Thyroid gland (tissue), 4 donors: ENCODE data around the gene ZMYND19. TPM values are rescaled to one million over a fixed set of nuclear protein-coding genes. Genes with fewer than 3 reads are reported as not detected.

Experiments
- DNase-seq, 2 donors: peaks; one replicate each; pipeline ENCODE4 v3.0.0-alpha.2; 2019
- H3K27ac ChIP-seq, 3 donors: fragments of 200-600 bp; sonication (generic); 1 replicate in 2 of 3; 2 replicates in 1 of 3; pipeline ENCODE4 v1.5.1; 2016 to 2019; ENCODE audit warnings: mild to moderate bottlenecking in 1 of 3, moderate library complexity in 1 of 3
- H3K27me3 ChIP-seq: fragments of 200-600 bp; sonication (generic); one replicate; pipeline ENCODE4 v1.5.1; 2019
- H3K36me3 ChIP-seq, 2 donors: fragments of 200-600 bp; sonication (generic); one replicate each; pipeline ENCODE4 v1.5.1; 2016 to 2019
- H3K4me1 ChIP-seq, 2 donors: fragments of 200-600 bp; sonication (generic); one replicate each; pipeline ENCODE4 v1.5.1; 2017 to 2019
- H3K4me3 ChIP-seq, 3 donors: fragments of 200-600 bp; sonication (generic); replicated peaks in 1 of 3; 1 replicate in 2 of 3; 2 replicates in 1 of 3; pipeline ENCODE4 v1.5.1; 2016; ENCODE audit warnings: mild to moderate bottlenecking in 1 of 3
- H3K9me3 ChIP-seq: fragments of 200-600 bp; sonication (generic); one replicate; pipeline ENCODE4 v1.5.1; 2017
- CTCF ChIP-seq, 6 experiments: fragments of 200-600 bp in 3 of 6; fragments of 450-650 bp in 3 of 6; sonication (generic) in 3 of 6; IDR thresholded peaks; one replicate each; pipeline ENCODE4 v1.5.1; 2016 to 2019; ENCODE audit warnings: antibody characterized with exemption in 6 of 6, mild to moderate bottlenecking in 2 of 6, inconsistent platforms in 1 of 6, moderate library complexity in 1 of 6
- POLR2A ChIP-seq, 2 donors: fragments of 450-650 bp; IDR thresholded peaks; one replicate each; pipeline ENCODE4 v1.6.1; 2017; ENCODE audit warnings: antibody characterized with exemption in 2 of 2, mild to moderate bottlenecking in 2 of 2, moderate library complexity in 1 of 2
- WGBS, 2 donors: methylation state at CpG; one replicate each; pipeline ENCODE4 v1.1.5; 2017; 5-methylcytosine and 5-hydroxymethylcytosine counted together
- intact Hi-C: fragments of 100-400 bp; cut with DNase I; formaldehyde crosslinking; loops from one replicate; pipeline ENCODE4 v1.15.1; 2023
- total RNA-seq, 4 donors: library from RNA; depleted of rRNA; stranded (reverse); fragments of >200 nt; gene quantifications; one replicate each; pipeline ENCODE4 v1.2.3, GENCODE V29; 2016

ZMYND19 gene
- total RNA-seq, 4 donors from 2014 or later, result 8.7 to 14.3 (median 9.5) TPM

DNA sequence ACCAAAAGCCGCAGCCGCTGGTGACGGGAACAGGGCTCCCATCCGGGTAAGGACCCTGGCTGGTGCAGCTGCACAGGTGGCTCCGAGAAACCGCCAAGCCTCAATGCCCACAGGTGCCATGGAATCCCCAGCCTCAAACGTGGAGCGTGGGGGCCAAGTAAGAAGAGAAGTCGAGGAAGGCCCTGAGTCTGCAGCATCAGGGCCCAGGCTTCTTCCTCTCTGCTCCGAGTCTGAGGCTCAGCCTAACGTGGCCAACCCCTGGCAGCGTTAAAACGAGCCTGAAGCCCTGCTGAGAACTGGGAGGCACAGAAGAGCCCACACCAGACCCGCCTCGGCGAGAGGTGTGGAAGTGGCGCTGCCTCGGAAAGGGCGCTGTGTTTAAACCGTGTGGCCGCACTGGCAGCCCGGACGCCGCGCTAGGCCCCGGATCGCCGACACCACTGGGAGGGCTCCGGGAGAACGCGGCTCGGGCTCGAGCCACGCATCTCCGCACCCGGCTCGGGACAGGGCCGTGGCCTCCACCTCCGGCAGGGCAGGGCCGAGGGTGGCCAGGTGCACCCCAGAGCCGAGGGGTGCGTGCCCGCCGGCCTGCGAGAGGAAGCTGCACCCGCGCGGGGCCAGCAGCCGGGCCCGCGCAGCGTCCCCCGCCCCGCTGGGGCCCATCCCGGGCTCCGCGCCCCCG lies 730 bp downstream of the ZMYND19 start:
- Histone ChIP-seq H3K27ac (no peak overlapping the region), H3K4me1 (peaks cover 10 to 31% of the 10 kb centered on the region in 2 donors), H3K4me3 (peak overlapping the region; percentile 22 to 46 (median 29)), H3K36me3 (peaks cover 7 to 8% of the 10 kb centered on the region in 2 donors), H3K27me3 (no peaks in the 10 kb centered on the region), H3K9me3 (no peaks in the 10 kb centered on the region)
- DNase-seq, result no peak
- intact Hi-C loops, result no loop called here
- 22 to 69% methylated on average over 5 to 19 of the region's 58 CpGs for WGBS, 2 donors
- no peak for TF ChIP-seq CTCF (IDR thresholded peaks at IDR 0.05)
- no peak for TF ChIP-seq POLR2A (IDR thresholded peaks at IDR 0.05)

GRCh38 chr9:137588891-137589290 lies 1.4 kb downstream of the ZMYND19 start:
- Histone ChIP-seq H3K4me1 (peaks cover 10 to 31% of the 10 kb centered on the region in 2 donors), H3K27me3 (no peaks in the 10 kb centered on the region), H3K27ac (no peak overlapping the region), H3K4me3 (no peak overlapping the region), H3K36me3 (peaks cover 7 to 8% of the 10 kb centered on the region in 2 donors), H3K9me3 (no peaks in the 10 kb centered on the region)
- intact Hi-C loops, result no loop called here
- no peak for DNase-seq
- WGBS, 2 donors, result 90 to 92% methylated on average over 5 to 6 of the region's 6 CpGs
- TF ChIP-seq CTCF (IDR thresholded peaks at IDR 0.05) (no peak), POLR2A (IDR thresholded peaks at IDR 0.05) (no peak)

- WGBS, 2 donors, result 85 to 91% methylated on average over 10 to 12 of the region's 13 CpGs
- TF ChIP-seq POLR2A (IDR thresholded peaks at IDR 0.05), result no peak
- TF ChIP-seq CTCF (IDR thresholded peaks at IDR 0.05), result no peak
- Histone ChIP-seq H3K9me3 (no peaks in the 10 kb centered on the region), H3K4me3 (no peak overlapping the region), H3K36me3 (peaks cover 7 to 8% of the 10 kb centered on the region in 2 donors), H3K27me3 (no peaks in the 10 kb centered on the region), H3K27ac (no peak overlapping the region), H3K4me1 (peaks cover 10 to 26% of the 10 kb centered on the region in 2 donors)
- DNase-seq, result no peak
- intact Hi-C loops, result no loop called here
These were observed 2.0 kb downstream of the ZMYND19 start for GRCh38 chr9:137588311-137588710.

DNA sequence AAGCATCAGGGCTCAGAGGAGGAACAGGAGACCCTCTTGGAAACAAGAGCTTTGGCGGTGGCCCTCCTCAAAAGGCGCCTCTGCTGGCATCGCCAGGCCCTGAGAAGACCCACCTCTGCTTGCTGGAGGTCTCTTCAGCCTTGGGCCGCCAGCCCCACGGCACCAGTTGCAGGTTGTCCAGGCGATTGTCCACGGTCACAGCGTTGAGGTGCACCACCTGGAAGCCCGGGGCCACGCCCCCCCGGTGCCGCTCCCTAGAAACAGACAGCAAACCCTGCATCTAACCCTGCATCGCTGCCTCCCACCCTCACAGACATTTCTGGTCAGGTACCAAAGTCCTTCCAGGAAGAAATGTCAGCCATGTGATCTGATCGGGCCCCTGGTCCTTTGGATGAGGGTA lies 3.5 kb downstream of the ZMYND19 start:
- H3K36me3 ChIP-seq, result peaks cover 7 to 8% of the 10 kb centered on the region in 2 donors
- H3K4me3 ChIP-seq, result no peak overlapping the region
- TF ChIP-seq CTCF (IDR thresholded peaks at IDR 0.05) (no peak), POLR2A (IDR thresholded peaks at IDR 0.05) (no peak)
- no peak for DNase-seq
- intact Hi-C loops, result no loop called here
- WGBS, 2 donors, result 96% methylated on average over 3 to 14 of the region's 14 CpGs
- H3K9me3 ChIP-seq, result no peaks in the 10 kb centered on the region
- no peak overlapping the region for H3K27ac ChIP-seq
- H3K27me3 ChIP-seq, result no peaks in the 10 kb centered on the region
- peaks cover 10 to 16% of the 10 kb centered on the region in 2 donors for H3K4me1 ChIP-seq

DNA sequence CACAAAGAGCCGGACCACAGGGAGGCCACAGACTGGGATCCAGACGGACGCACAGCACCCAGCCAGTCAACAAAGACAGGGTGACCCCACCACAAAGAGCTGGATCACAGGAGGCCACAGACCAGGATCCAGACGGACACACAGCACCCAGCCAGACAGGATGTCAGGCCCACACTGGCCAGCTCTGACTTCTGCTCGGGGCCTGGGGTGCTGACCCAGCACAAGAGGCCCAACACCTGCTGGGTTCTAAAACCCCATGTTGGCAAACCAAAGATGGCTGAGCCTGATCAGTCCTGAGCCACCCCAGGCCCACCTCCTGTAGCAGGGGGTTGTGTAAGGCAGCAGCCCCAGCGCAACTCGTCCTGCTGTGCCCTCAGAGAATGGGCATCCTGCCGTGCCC lies 6.4 kb downstream of the ZMYND19 start:
- 73 to 84% methylated on average over 5 to 8 of the region's 8 CpGs for WGBS, 2 donors
- DNase-seq, result no peak
- Histone ChIP-seq H3K27me3 (no peaks in the 10 kb centered on the region), H3K4me3 (no peak overlapping the region), H3K36me3 (peaks cover 7 to 8% of the 10 kb centered on the region in 2 donors), H3K9me3 (no peaks in the 10 kb centered on the region), H3K4me1 (peaks cover 4 to 8% of the 10 kb centered on the region in 2 donors), H3K27ac (no peak overlapping the region)
- TF ChIP-seq POLR2A (IDR thresholded peaks at IDR 0.05) (no peak), CTCF (IDR thresholded peaks at IDR 0.05) (no peak)
- intact Hi-C loops, result no loop called here
